Endodermal cell (in vitro differentiated cells): Measurements from ENCODE around the gene MGLL. TPM values are rescaled to one million over a fixed set of nuclear protein-coding genes. Genes with fewer than 3 reads are reported as not detected.

Source experiments
- DNase-seq: peaks from one replicate; pipeline ENCODE4 v3.0.0-alpha.2; 2017
- H3K27ac ChIP-seq: 2 replicates; pipeline ENCODE4 v1.5.1; 2013; ENCODE audit warnings: mild to moderate bottlenecking, low read depth, low read length, moderate library complexity
- H3K27me3 ChIP-seq: 2 replicates; pipeline ENCODE4 v1.6.1; 2013; ENCODE audit warnings: mild to moderate bottlenecking, low read length, moderate library complexity; ENCODE audit not compliant: insufficient read depth, control insufficient read depth, poor library complexity, severe bottlenecking
- H3K36me3 ChIP-seq: 2 replicates; pipeline ENCODE4 v1.7.0; 2013; ENCODE audit warnings: mild to moderate bottlenecking, low read length, moderate library complexity; ENCODE audit not compliant: control insufficient read depth, insufficient read depth
- H3K4me1 ChIP-seq: one replicate; pipeline ENCODE4 v1.7.0; 2013; ENCODE audit warnings: low read length; ENCODE audit not compliant: control insufficient read depth, insufficient read depth
- H3K4me3 ChIP-seq: 2 replicates; pipeline ENCODE4 v1.5.1; 2013; ENCODE audit warnings: mild to moderate bottlenecking, low read length, moderate library complexity
- H3K9ac ChIP-seq: 2 replicates; pipeline ENCODE4 v1.6.1; 2013; ENCODE audit warnings: mild to moderate bottlenecking, low read length, moderate library complexity; ENCODE audit not compliant: poor library complexity, severe bottlenecking; ENCODE audit errors: extremely low read depth
- H3K9me3 ChIP-seq: 2 replicates; pipeline ENCODE4 v1.6.1; 2013; ENCODE audit warnings: mild to moderate bottlenecking, low read length, moderate library complexity; ENCODE audit not compliant: control insufficient read depth
- H3K27ac Mint-ChIP-seq: 2 replicates; pipeline ENCODE4 v1.8.0; 2020; ENCODE audit warnings: mixed read lengths
- H3K27me3 Mint-ChIP-seq: 2 replicates; pipeline ENCODE4 v1.8.0; 2021; ENCODE audit warnings: mild to moderate bottlenecking, mixed read lengths; ENCODE audit not compliant: insufficient read depth
- H3K36me3 Mint-ChIP-seq: 2 replicates; pipeline ENCODE4 v1.8.0; 2020; ENCODE audit warnings: low read depth, mixed read lengths
- H3K4me1 Mint-ChIP-seq: 2 replicates; pipeline ENCODE4 v1.8.0; 2020; ENCODE audit warnings: mixed read lengths
- H3K4me3 Mint-ChIP-seq: 2 replicates; pipeline ENCODE4 v1.8.0; 2020; ENCODE audit warnings: mild to moderate bottlenecking, moderate library complexity, mixed read lengths
- H3K9me3 Mint-ChIP-seq: 2 replicates; pipeline ENCODE4 v1.8.0; 2020; ENCODE audit warnings: mild to moderate bottlenecking, mixed read lengths
- WGBS, 2 experiments: methylation state at CpG; one replicate each; pipeline versions ENCODE4 v1.1.5 to v1.1.7; 2013; ENCODE audit warnings: missing lambda C conversion rate in 2 of 2, mixed read lengths in 1 of 2; ENCODE audit not compliant: insufficient coverage in 1 of 2, insufficient read length in 1 of 2; 5-methylcytosine and 5-hydroxymethylcytosine counted together
- total RNA-seq, 2 donors: library from RNA; stranded (reverse); fragmentation: NEBNext Ultra II Directional in 1 of 2; extraction: Animal tissue kit (Norgen Biotek cat#: 25700) in 1 of 2; gene quantifications; 2 replicates in 1 of 2; 3 replicates in 1 of 2; pipeline ENCODE4 v1.2.1, GENCODE V29; 2021
- TF ChIP-seq, protein P1 (sequence below): fragments of 200-600 bp; sonication (generic); conservative IDR thresholded peaks from 2 replicates; pipeline ENCODE4 v1.5.0; 2021; ENCODE audit warnings: antibody characterized with exemption, mild to moderate bottlenecking

Gene MGLL
- total RNA-seq, 2 donors from 2014 or later: 0.22 TPM; not detected in 1

- no peak overlapping the region for H3K9ac ChIP-seq
- no peak overlapping the region for H3K27ac Mint-ChIP-seq
- no peaks in the 10 kb centered on the region for H3K4me1 ChIP-seq
- H3K4me3 Mint-ChIP-seq: no peak overlapping the region
- H3K27ac ChIP-seq: no peak overlapping the region
- WGBS, 2 experiments: 91 to 100% methylated on average over 1 of the region's 1 CpG
- peaks cover 6% of the 10 kb centered on the region for H3K9me3 Mint-ChIP-seq
- H3K36me3 ChIP-seq: no peaks in the 10 kb centered on the region
- no peak for DNase-seq
- no peaks in the 10 kb centered on the region for H3K36me3 Mint-ChIP-seq
- H3K27me3 ChIP-seq: no peaks in the 10 kb centered on the region
- no peaks in the 10 kb centered on the region for H3K4me1 Mint-ChIP-seq
- H3K9me3 ChIP-seq: peaks cover 2% of the 10 kb centered on the region
- no peak overlapping the region for H3K4me3 ChIP-seq
- H3K27me3 Mint-ChIP-seq: no peaks in the 10 kb centered on the region
- TF ChIP-seq, protein P1, sequence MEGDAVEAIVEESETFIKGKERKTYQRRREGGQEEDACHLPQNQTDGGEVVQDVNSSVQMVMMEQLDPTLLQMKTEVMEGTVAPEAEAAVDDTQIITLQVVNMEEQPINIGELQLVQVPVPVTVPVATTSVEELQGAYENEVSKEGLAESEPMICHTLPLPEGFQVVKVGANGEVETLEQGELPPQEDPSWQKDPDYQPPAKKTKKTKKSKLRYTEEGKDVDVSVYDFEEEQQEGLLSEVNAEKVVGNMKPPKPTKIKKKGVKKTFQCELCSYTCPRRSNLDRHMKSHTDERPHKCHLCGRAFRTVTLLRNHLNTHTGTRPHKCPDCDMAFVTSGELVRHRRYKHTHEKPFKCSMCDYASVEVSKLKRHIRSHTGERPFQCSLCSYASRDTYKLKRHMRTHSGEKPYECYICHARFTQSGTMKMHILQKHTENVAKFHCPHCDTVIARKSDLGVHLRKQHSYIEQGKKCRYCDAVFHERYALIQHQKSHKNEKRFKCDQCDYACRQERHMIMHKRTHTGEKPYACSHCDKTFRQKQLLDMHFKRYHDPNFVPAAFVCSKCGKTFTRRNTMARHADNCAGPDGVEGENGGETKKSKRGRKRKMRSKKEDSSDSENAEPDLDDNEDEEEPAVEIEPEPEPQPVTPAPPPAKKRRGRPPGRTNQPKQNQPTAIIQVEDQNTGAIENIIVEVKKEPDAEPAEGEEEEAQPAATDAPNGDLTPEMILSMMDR: no peak
Observed at GRCh38 chr3:127762787-127763105, 59.6 kb downstream of the MGLL start.

- Histone ChIP-seq H3K36me3 (no peaks in the 10 kb centered on the region), H3K4me1 (no peaks in the 10 kb centered on the region), H3K4me3 (no peak overlapping the region), H3K27me3 (no peaks in the 10 kb centered on the region), H3K9ac (no peak overlapping the region), H3K27ac (no peak overlapping the region), H3K9me3 (no peaks in the 10 kb centered on the region)
- TF ChIP-seq, protein P1: no peak
- Mint-ChIP-seq H3K27ac (no peak overlapping the region), H3K4me1 (no peaks in the 10 kb centered on the region), H3K27me3 (no peaks in the 10 kb centered on the region), H3K4me3 (no peak overlapping the region), H3K36me3 (no peaks in the 10 kb centered on the region), H3K9me3 (peaks cover 3% of the 10 kb centered on the region)
- no peak for DNase-seq
- WGBS, 2 experiments: 70 to 74% methylated on average over 8 to 15 of the region's 15 CpGs
Observed at GRCh38 chr3:127762077-127762786, 60.1 kb downstream of the MGLL start.

DNA sequence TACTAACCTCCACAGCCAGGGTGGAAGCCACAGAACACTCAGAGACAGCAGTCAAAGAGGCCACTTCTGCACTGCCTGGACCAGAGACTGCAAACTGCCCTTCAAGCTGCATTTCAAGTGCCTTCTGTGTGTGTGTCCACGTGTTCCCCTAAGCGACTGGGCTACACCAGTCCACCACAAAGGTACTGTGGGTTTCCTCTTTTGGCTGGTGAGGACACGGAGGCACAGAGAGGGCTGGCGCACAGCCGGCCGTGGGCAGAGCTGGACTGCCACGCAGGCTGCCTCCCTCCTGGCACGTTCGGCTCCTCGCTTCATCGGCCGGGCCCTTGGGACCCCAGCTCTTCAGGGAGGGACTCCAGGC is 60.9 kb downstream of the MGLL start:
- no peaks in the 10 kb centered on the region for H3K9me3 Mint-ChIP-seq
- no peak overlapping the region for H3K4me3 ChIP-seq
- DNase-seq: no peak
- no peaks in the 10 kb centered on the region for H3K27me3 ChIP-seq
- WGBS, 2 experiments: 92 to 96% methylated on average over 9 to 12 of the region's 12 CpGs
- H3K4me1 ChIP-seq: no peaks in the 10 kb centered on the region
- H3K4me3 Mint-ChIP-seq: no peak overlapping the region
- H3K36me3 ChIP-seq: no peaks in the 10 kb centered on the region
- no peak overlapping the region for H3K9ac ChIP-seq
- H3K9me3 ChIP-seq: no peaks in the 10 kb centered on the region
- H3K27ac Mint-ChIP-seq: no peak overlapping the region
- no peaks in the 10 kb centered on the region for H3K36me3 Mint-ChIP-seq
- H3K27ac ChIP-seq: no peak overlapping the region
- no peaks in the 10 kb centered on the region for H3K27me3 Mint-ChIP-seq
- TF ChIP-seq, protein P1: no peak
- H3K4me1 Mint-ChIP-seq: no peaks in the 10 kb centered on the region
